Measurements from ENCODE around the gene GNG12.

The GNG12 gene

GRCh38 chr1:67710417-67710816, 122.8 kb downstream of the GNG12 start:
- H3K9ac ChIP-seq: no peak overlapping the region
- no peaks in the 10 kb centered on the region for H3K27me3 ChIP-seq (ENCODE audit: insufficient read depth, low read depth)
- TF ChIP-seq CTCF (conservative IDR thresholded peaks at IDR 0.05; ENCODE audit: low read depth, low read length): no peak
- H2AFZ ChIP-seq (ENCODE audit: low read depth): no peak overlapping the region
- H3K36me3 ChIP-seq (ENCODE audit: insufficient read depth): no peaks in the 10 kb centered on the region
- no peak overlapping the region for H3K4me3 ChIP-seq (IDR thresholded peaks at IDR 0.05; ENCODE audit: insufficient read depth, low read depth, low read length)
- no peak overlapping the region for H3K4me2 ChIP-seq
- H4K20me1 ChIP-seq (ENCODE audit: insufficient read depth): no peaks in the 10 kb centered on the region
- H3K27ac ChIP-seq: no peak overlapping the region
- peaks cover 16% of the 10 kb centered on the region for H3K4me1 ChIP-seq (ENCODE audit: low read depth, poor library complexity, severe bottlenecking)
- H3K79me2 ChIP-seq (ENCODE audit: insufficient read depth, low read depth): no peaks in the 10 kb centered on the region

- Histone ChIP-seq H3K27ac (no peak overlapping the region), H3K27me3 (ENCODE audit: insufficient read depth, low read depth) (no peaks in the 10 kb centered on the region), H3K4me1 (ENCODE audit: low read depth, poor library complexity, severe bottlenecking) (peaks cover 7% of the 10 kb centered on the region), H3K4me2 (no peak overlapping the region), H3K79me2 (ENCODE audit: insufficient read depth, low read depth) (no peaks in the 10 kb centered on the region), H3K36me3 (ENCODE audit: insufficient read depth) (no peaks in the 10 kb centered on the region), H2AFZ (ENCODE audit: low read depth) (no peak overlapping the region), H3K9ac (no peak overlapping the region), H3K4me3 (IDR thresholded peaks at IDR 0.05; ENCODE audit: insufficient read depth, low read depth, low read length) (no peak overlapping the region), H4K20me1 (ENCODE audit: insufficient read depth) (no peaks in the 10 kb centered on the region)
- no peak for TF ChIP-seq CTCF (conservative IDR thresholded peaks at IDR 0.05; ENCODE audit: low read depth, low read length)
Measured at GRCh38 chr1:67708606-67709005, 124.7 kb downstream of the GNG12 start.

GRCh38 chr1:67705735-67706453, 127.4 kb downstream of the GNG12 start:
- no peaks in the 10 kb centered on the region for H4K20me1 ChIP-seq (ENCODE audit: insufficient read depth)
- no peak overlapping the region for H3K4me3 ChIP-seq (IDR thresholded peaks at IDR 0.05; ENCODE audit: insufficient read depth, low read depth, low read length)
- no peak overlapping the region for H3K4me2 ChIP-seq
- no peak for TF ChIP-seq CTCF (conservative IDR thresholded peaks at IDR 0.05; ENCODE audit: low read depth, low read length)
- H3K27me3 ChIP-seq (ENCODE audit: insufficient read depth, low read depth): no peaks in the 10 kb centered on the region
- H3K79me2 ChIP-seq (ENCODE audit: insufficient read depth, low read depth): no peaks in the 10 kb centered on the region
- no peak overlapping the region for H2AFZ ChIP-seq (ENCODE audit: low read depth)
- H3K9ac ChIP-seq: no peak overlapping the region
- H3K27ac ChIP-seq: no peak overlapping the region
- H3K36me3 ChIP-seq (ENCODE audit: insufficient read depth): no peaks in the 10 kb centered on the region
- H3K4me1 ChIP-seq (ENCODE audit: low read depth, poor library complexity, severe bottlenecking): no peaks in the 10 kb centered on the region

- H3K36me3 ChIP-seq (ENCODE audit: insufficient read depth): no peaks in the 10 kb centered on the region
- no peak overlapping the region for H3K27ac ChIP-seq
- no peak overlapping the region for H2AFZ ChIP-seq (ENCODE audit: low read depth)
- H3K4me3 ChIP-seq (IDR thresholded peaks at IDR 0.05; ENCODE audit: insufficient read depth, low read depth, low read length): no peak overlapping the region
- H4K20me1 ChIP-seq (ENCODE audit: insufficient read depth): no peaks in the 10 kb centered on the region
- TF ChIP-seq CTCF (conservative IDR thresholded peaks at IDR 0.05; ENCODE audit: low read depth, low read length): no peak
- no peak overlapping the region for H3K9ac ChIP-seq
- no peaks in the 10 kb centered on the region for H3K79me2 ChIP-seq (ENCODE audit: insufficient read depth, low read depth)
- H3K4me1 ChIP-seq (ENCODE audit: low read depth, poor library complexity, severe bottlenecking): no peaks in the 10 kb centered on the region
- H3K4me2 ChIP-seq: no peak overlapping the region
- no peaks in the 10 kb centered on the region for H3K27me3 ChIP-seq (ENCODE audit: insufficient read depth, low read depth)
Measured at GRCh38 chr1:67704351-67704750, 128.9 kb downstream of the GNG12 start.
